ENCODE data around the gene NCF1. TPM values are rescaled to one million over a fixed set of nuclear protein-coding genes. Genes with fewer than 3 reads are reported as not detected.
"Not testable (repeated sequence)": the region's sequence is repeated elsewhere in the genome, so short reads cannot be mapped to it uniquely, and the experiment has no call there.

The NCF1 gene
- 0.58 TPM in 1 of 2 replicates, not detected in the other for total RNA-seq
- long read RNA-seq, result 0 reads

DNA sequence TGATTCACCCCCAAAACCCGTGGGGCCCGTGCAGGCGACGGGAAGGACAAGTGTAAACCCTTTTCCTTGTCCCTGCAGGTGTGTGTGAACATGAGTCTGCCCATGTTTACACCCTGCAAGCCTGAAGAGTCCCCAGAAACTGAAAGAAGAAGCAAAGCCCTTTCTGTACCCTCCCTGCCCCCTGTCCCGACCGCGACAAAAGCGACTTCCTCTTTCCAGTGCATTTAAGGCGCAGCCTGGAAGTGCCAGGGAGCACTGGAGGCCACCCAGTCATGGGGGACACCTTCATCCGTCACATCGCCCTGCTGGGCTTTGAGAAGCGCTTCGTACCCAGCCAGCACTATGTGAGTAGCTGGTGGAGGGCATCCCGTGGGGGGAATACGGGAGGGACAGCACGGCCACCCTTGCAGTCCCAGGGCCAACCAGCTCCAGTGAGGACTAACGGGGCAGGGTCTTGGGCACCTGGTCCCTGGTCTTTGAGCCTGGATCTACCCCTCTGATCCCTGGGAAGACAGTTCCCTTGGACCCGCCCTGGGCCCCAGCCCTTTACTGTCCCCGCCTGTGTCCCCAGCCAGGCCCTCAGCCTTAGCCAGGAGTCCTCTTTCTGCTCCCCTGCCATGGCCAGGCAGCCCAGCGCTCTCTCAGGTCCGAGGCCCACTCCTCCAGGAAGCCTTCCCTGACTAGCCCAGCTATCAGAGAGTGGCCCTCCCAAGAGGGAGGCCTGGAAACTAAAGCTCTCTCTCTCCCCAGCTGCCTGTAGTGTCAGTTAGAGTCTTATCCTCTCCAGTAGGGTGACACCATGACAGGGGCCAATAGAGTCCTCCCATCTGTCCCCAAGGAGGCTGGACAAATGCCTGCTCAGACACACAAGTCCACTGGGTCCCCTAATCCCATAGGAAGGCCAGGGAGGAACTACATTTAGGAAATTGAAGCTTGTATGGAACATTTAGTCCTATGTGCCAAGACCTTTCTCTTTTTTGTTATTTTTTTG lies at the start of gene NCF1:
NCF1 (plus strand) TSS at position 252 of the 991 bp plus-strand sequence; CDS start at position 273, 21 bp downstream.
- H3K4me1 Mint-ChIP-seq (ENCODE audit: low read depth); H3K27ac Mint-ChIP-seq: not testable (repeated sequence)

DNA sequence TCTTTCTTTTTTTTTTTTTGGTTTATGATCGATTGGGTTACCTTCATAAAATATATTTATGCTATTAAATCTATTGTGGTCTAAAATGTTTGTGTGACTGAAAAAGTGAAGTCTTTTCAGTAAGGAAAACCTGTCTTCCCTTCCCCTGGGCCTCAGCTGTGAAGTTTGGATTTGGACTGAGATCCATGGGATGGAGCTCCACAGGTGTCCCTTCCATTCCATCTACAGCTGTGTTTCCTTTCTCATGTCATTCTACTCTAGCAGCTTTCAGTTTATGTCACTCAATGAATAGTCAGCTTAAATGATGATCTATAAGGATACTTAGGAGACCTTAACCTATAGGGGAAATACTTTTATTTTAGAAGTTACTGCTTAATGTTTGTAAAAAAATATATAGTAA lies 48.0 kb upstream of the NCF1 start:
- no peak for DNase-seq (ENCODE audit: low spot score, unreplicated experiment)
- no peak overlapping the region for H3K27ac Mint-ChIP-seq
- no peaks in the 10 kb centered on the region for H3K9me3 Mint-ChIP-seq (ENCODE audit: low read depth)
- H3K4me3 Mint-ChIP-seq (ENCODE audit: low read depth), result no peak overlapping the region
- TF ChIP-seq CTCF (IDR thresholded peaks at IDR 0.05; ENCODE audit: unreplicated experiment), result no peak
- peaks cover 16% of the 10 kb centered on the region for H3K36me3 Mint-ChIP-seq (ENCODE audit: insufficient read depth)
- no peaks in the 10 kb centered on the region for H3K27me3 Mint-ChIP-seq
- peaks cover 19% of the 10 kb centered on the region for H3K4me1 Mint-ChIP-seq (ENCODE audit: low read depth)

More for the DNA sequence above, at the start of gene NCF1:
- not testable (repeated sequence) for H3K9me3 Mint-ChIP-seq (ENCODE audit: low read depth); H3K4me3 Mint-ChIP-seq (ENCODE audit: low read depth); H3K36me3 Mint-ChIP-seq (ENCODE audit: insufficient read depth); DNase-seq (ENCODE audit: low spot score, unreplicated experiment); H3K27me3 Mint-ChIP-seq

DNA sequence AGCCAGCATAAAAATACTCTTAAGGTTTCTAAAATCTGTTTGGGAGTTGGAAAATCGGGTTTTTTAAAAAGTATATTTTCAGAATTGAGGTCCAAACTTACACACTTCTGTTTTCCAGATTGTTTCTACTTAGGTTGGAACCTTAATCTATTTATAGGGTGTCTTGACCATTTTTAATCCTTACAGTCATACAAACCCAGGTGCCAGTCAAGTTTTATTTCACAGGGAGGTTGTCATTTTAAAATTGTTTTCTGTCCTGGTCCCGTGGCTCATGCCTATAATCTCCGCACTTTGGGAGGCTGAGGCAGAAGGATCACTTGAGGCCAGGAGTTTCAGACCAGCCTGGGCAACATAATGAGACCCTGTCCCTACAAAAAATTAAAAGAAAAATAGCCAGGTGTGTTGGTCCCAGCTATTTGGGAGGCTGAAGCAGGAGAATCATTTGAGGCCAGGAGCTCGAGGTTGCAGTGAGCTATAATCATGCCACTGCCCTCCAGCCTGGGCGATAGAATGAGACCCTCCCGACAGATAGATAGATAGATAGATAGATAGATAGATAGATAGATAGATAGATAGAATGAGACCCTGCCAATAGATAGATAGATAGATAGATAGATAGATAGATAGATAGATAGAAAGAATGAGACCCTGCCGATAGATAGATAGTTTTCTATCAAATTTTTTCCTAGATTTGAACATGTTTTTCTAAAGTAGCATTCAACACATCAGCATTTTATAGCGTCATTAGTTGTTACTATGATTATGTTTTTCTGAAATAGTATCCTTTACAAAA lies 47.3 kb upstream of the NCF1 start:
- Mint-ChIP-seq H3K4me3 (ENCODE audit: low read depth) (no peak overlapping the region), H3K27ac (no peak overlapping the region), H3K4me1 (ENCODE audit: low read depth) (peaks cover 18% of the 10 kb centered on the region), H3K36me3 (ENCODE audit: insufficient read depth) (peaks cover 18% of the 10 kb centered on the region), H3K27me3 (no peaks in the 10 kb centered on the region), H3K9me3 (ENCODE audit: low read depth) (no peaks in the 10 kb centered on the region)
- no peak for DNase-seq (ENCODE audit: low spot score, unreplicated experiment)
- TF ChIP-seq CTCF (IDR thresholded peaks at IDR 0.05; ENCODE audit: unreplicated experiment), result no peak

- not testable (repeated sequence) for H3K36me3 Mint-ChIP-seq (ENCODE audit: insufficient read depth); H3K9me3 Mint-ChIP-seq (ENCODE audit: low read depth); H3K4me3 Mint-ChIP-seq (ENCODE audit: low read depth); H3K4me1 Mint-ChIP-seq (ENCODE audit: low read depth); H3K27ac Mint-ChIP-seq; H3K27me3 Mint-ChIP-seq; DNase-seq (ENCODE audit: low spot score, unreplicated experiment)
Observed at GRCh38 chr7:74728686-74729085, 45.1 kb upstream of the NCF1 start.

DNA sequence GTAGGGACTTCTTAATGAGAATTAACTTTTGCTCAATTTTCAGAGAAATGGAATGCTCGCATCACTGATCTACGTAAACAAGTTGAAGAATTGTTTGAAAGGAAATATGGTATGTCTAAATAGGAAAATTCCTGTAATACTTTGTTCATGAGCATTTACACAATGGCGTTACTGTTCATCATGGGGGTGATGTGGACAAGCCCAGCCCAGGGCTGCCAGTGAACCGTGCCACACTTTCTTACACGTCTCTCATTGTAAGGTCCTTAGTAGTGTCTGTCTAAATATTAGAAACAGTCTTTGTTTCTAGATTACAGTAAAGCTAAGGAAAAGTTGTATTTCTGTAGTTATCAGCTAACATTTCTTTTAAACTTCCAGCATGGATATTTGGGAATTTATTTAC lies 43.6 kb upstream of the NCF1 start:
- H3K27ac Mint-ChIP-seq; H3K36me3 Mint-ChIP-seq (ENCODE audit: insufficient read depth); H3K4me3 Mint-ChIP-seq (ENCODE audit: low read depth); DNase-seq (ENCODE audit: low spot score, unreplicated experiment); H3K9me3 Mint-ChIP-seq (ENCODE audit: low read depth); H3K27me3 Mint-ChIP-seq; H3K4me1 Mint-ChIP-seq (ENCODE audit: low read depth): not testable (repeated sequence)

- H3K27me3 Mint-ChIP-seq; H3K4me1 Mint-ChIP-seq (ENCODE audit: low read depth); H3K4me3 Mint-ChIP-seq (ENCODE audit: low read depth); H3K27ac Mint-ChIP-seq; H3K36me3 Mint-ChIP-seq (ENCODE audit: insufficient read depth); DNase-seq (ENCODE audit: low spot score, unreplicated experiment); H3K9me3 Mint-ChIP-seq (ENCODE audit: low read depth): not testable (repeated sequence)
Observed at GRCh38 chr7:74739974-74740703, 33.7 kb upstream of the NCF1 start.

DNA sequence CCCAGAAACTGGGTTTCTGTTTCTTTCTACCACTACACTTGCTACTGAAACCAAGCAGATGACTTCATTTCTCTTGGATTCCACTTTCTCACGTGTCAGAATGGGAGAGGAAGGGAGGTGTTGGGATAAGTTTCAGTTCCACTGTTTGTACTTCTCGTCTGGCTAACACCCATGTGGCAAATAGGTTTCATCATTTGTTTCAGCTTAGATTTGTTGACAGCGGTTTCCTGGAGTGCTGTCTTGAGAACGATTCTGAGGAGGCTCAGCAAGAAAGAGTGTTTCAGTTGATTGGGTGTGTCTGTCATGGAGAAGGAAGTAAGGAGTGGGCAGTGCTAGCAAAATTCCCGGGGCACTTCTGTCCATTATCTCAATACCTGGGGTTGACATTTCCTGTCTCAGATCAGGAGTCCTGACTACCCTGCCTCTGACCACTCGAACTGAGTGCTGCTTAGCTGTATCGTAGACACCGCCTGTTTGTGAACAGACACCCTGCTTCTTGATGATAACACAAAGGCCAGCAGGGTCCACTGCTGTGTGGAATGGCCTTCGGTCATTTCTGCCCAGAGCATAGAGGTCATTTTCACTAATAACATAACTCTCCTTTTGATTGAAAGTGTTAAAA lies 29.8 kb upstream of the NCF1 start:
- not testable (repeated sequence) for H3K27ac Mint-ChIP-seq; H3K9me3 Mint-ChIP-seq (ENCODE audit: low read depth); DNase-seq (ENCODE audit: low spot score, unreplicated experiment); H3K27me3 Mint-ChIP-seq; H3K36me3 Mint-ChIP-seq (ENCODE audit: insufficient read depth); H3K4me1 Mint-ChIP-seq (ENCODE audit: low read depth); H3K4me3 Mint-ChIP-seq (ENCODE audit: low read depth)

GRCh38 chr7:74753921-74754482 lies 19.8 kb upstream of the NCF1 start:
- H3K36me3 Mint-ChIP-seq (ENCODE audit: insufficient read depth); DNase-seq (ENCODE audit: low spot score, unreplicated experiment); H3K9me3 Mint-ChIP-seq (ENCODE audit: low read depth); H3K27me3 Mint-ChIP-seq; H3K4me3 Mint-ChIP-seq (ENCODE audit: low read depth); H3K4me1 Mint-ChIP-seq (ENCODE audit: low read depth); H3K27ac Mint-ChIP-seq: not testable (repeated sequence)

DNA sequence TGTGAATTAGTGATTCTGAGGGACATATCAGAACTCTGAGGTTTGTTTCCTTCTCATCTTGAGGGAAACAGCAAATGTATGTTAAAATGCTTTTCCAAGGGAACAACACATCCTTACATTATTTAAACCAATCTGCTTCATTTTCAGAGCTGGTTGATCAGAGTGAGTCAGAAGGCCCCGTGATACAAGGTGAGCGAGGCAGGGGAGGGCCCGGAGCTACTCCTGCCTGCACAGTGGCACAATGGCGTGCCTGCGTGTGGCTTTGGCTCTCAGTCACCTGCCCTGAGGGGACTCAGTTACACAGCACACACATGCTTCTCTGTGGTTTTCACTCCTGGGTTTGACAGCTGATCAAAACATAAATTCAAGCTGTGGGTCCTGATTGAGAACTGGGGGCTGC lies 17.1 kb upstream of the NCF1 start:
- not testable (repeated sequence) for H3K4me3 Mint-ChIP-seq (ENCODE audit: low read depth); DNase-seq (ENCODE audit: low spot score, unreplicated experiment)

DNA sequence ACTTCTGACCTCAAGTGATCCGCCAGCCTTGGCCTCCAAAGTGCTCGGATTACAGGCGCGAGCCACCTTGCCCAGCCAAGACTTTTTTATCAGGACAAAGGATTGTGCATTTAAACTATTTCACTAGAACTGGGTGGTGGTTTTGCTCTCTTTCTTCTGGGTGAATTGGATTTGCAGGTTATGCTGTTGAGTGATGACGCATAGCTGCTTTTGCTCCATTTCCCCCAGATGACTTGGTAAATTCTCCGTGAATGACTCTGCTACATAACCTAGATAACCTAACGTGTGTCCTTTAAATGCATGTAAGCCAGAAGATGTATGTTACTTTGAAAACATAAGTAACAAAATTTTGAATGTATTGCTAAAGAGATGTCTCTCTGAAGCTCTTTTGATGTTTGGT lies 15.5 kb upstream of the NCF1 start:
- not testable (repeated sequence) for H3K36me3 Mint-ChIP-seq (ENCODE audit: insufficient read depth); H3K4me3 Mint-ChIP-seq (ENCODE audit: low read depth); H3K27me3 Mint-ChIP-seq; H3K4me1 Mint-ChIP-seq (ENCODE audit: low read depth); H3K9me3 Mint-ChIP-seq (ENCODE audit: low read depth); DNase-seq (ENCODE audit: low spot score, unreplicated experiment); H3K27ac Mint-ChIP-seq

More for the DNA sequence above, 17.1 kb upstream of the NCF1 start:
- H3K4me1 Mint-ChIP-seq (ENCODE audit: low read depth); H3K27ac Mint-ChIP-seq; H3K9me3 Mint-ChIP-seq (ENCODE audit: low read depth); H3K27me3 Mint-ChIP-seq; H3K36me3 Mint-ChIP-seq (ENCODE audit: insufficient read depth): not testable (repeated sequence)

All from progenitor cell of endocrine pancreas (in vitro differentiated cells).